HepG2 (cell line): ENCODE results near the gene RGS6. TPM values are rescaled to one million over a fixed set of nuclear protein-coding genes. Genes with fewer than 3 reads are reported as not detected.

ENCODE experiments used
- ATAC-seq: fragments of 200-7000 bp; cut with Tn5 transposase; 3 replicates; pipeline ENCODE4 v1.9.1; 2020; ENCODE audit warnings: mild to moderate bottlenecking, moderate library complexity
- BruUV-seq: library from RNA; stranded (reverse); fragments of 400-500 nt; replicated peaks from 2 replicates; lab custom pipeline; 2021; lab: Mats Ljungman, UMichigan
- CTCF ChIA-PET: fragments of 300-600 bp; formaldehyde crosslinking; extraction: SDS; loops from one replicate; lab custom pipeline; 2021; ENCODE audit warnings: low total read pairs, inconsistent platforms, low intra/inter-chr PET ratio; lab: Yijun Ruan, JAX
- POLR2A ChIA-PET: fragments of 350-600 bp; sonication (Branson Sonifier 250); formaldehyde crosslinking; loops from one replicate; lab custom pipeline; 2020; ENCODE audit warnings: antibody characterized with exemption, inconsistent platforms; lab: Yijun Ruan, JAX
- DNase-seq: peaks from one replicate; pipeline ENCODE4 v3.0.0-alpha.2; 2015; ENCODE audit warnings: low spot score
- FAIRE-seq: peaks from 3 replicates; lab custom pipeline; 2011; peaks lifted over from hg19 to GRCh38; lab: Jason Lieb, UNC
- H2AFZ ChIP-seq: one replicate; pipeline ENCODE4 v1.6.1; 2011; ENCODE audit warnings: low read length, inconsistent platforms
- H3K27ac ChIP-seq: fragments of 300-600 bp; 3 replicates; pipeline ENCODE4 v1.8.0; 2011; ENCODE audit warnings: mixed run types, mild to moderate bottlenecking, mixed read lengths, low read length, inconsistent platforms; ENCODE audit not compliant: insufficient read depth; ENCODE audit errors: extremely low read length
- H3K27me3 ChIP-seq, 2 experiments: fragments of 200-600 bp in 1 of 2; 2 replicates in 1 of 2; 3 replicates in 1 of 2; pipeline versions ENCODE4 v1.6.0 to v1.8.0; 2011; ENCODE audit warnings: low read length in 2 of 2, mild to moderate bottlenecking in 2 of 2, moderate library complexity in 2 of 2, inconsistent platforms in 1 of 2; ENCODE audit not compliant: insufficient read depth in 2 of 2, control insufficient read depth in 1 of 2
- H3K36me3 ChIP-seq, 2 experiments: fragments of 200-600 bp in 1 of 2; replicated peaks in 1 of 2; 2 replicates in 1 of 2; 3 replicates in 1 of 2; pipeline versions ENCODE4 v1.5.1 to v1.8.0; 2011; ENCODE audit warnings: low read length in 2 of 2, inconsistent platforms in 1 of 2; ENCODE audit not compliant: insufficient read depth in 2 of 2, control insufficient read depth in 1 of 2
- H3K4me1 ChIP-seq: 2 replicates; pipeline ENCODE4 v1.5.1; 2012; ENCODE audit warnings: low read length, inconsistent platforms; ENCODE audit not compliant: insufficient read depth
- H3K4me2 ChIP-seq: 2 replicates; pipeline ENCODE4 v1.6.0; 2011; ENCODE audit warnings: low read depth, low read length, inconsistent platforms
- H3K4me3 ChIP-seq, 3 experiments: fragments of 200-600 bp in 1 of 3; sonication (generic), shearing (Covaris generic) in 1 of 3; replicated peaks in 1 of 3; 2 replicates each; pipeline ENCODE4 v1.5.1; 2011 to 2016; ENCODE audit warnings: low read length in 3 of 3, inconsistent platforms in 2 of 3, low read depth in 2 of 3, mild to moderate bottlenecking in 2 of 3, control low read depth in 1 of 3, mixed read lengths in 1 of 3; ENCODE audit not compliant: insufficient read depth in 1 of 3
- H3K79me2 ChIP-seq: one replicate; pipeline ENCODE4 v1.6.1; 2011; ENCODE audit warnings: low read length, inconsistent platforms; ENCODE audit not compliant: insufficient read depth
- H3K9ac ChIP-seq: 2 replicates; pipeline ENCODE4 v1.6.0; 2011; ENCODE audit warnings: mild to moderate bottlenecking, low read depth, low read length, inconsistent platforms; ENCODE audit not compliant: insufficient read depth
- H3K9me3 ChIP-seq: 2 replicates; pipeline ENCODE4 v1.5.1; 2012; ENCODE audit warnings: mild to moderate bottlenecking, low read length
- H4K20me1 ChIP-seq: 2 replicates; pipeline ENCODE4 v1.6.0; 2011; ENCODE audit warnings: inconsistent platforms, mild to moderate bottlenecking, low read length, moderate library complexity; ENCODE audit not compliant: insufficient read depth
- CCAR2 ChIP-seq: fragments of 200-400 bp; formaldehyde crosslinking; optimal IDR thresholded peaks from 2 replicates; pipeline ENCODE3; 2018; ENCODE audit warnings: low read depth, mild to moderate bottlenecking, low read length, moderate library complexity
- KLF12 ChIP-seq: sonication (generic); formaldehyde crosslinking; IDR thresholded peaks from 2 replicates; pipeline ENCODE4 v1.4.0; 2020; ENCODE audit warnings: missing genetic modification reagents, borderline replicate concordance
- PTBP1 ChIP-seq: fragments of 200-400 bp; formaldehyde crosslinking; IDR thresholded peaks from 2 replicates; pipeline ENCODE4 v1.6.1; 2018; ENCODE audit warnings: low read length, low read depth; ENCODE audit not compliant: poor library complexity, severe bottlenecking
- SOX13 ChIP-seq, 3 experiments: fragments of 450-650 bp in 1 of 3; sonication (generic) in 1 of 3; formaldehyde crosslinking in 1 of 3; IDR thresholded peaks in 2 of 3; conservative IDR thresholded peaks in 1 of 3; 2 replicates each; pipeline versions ENCODE4 v1.5.0 to v1.6.1; 2016 to 2020; ENCODE audit warnings: antibody characterized with exemption in 1 of 3, mild to moderate bottlenecking in 1 of 3, missing compliant biosample characterization in 1 of 3, missing genetic modification reagents in 1 of 3, moderate library complexity in 1 of 3
- ZNF251 ChIP-seq: sonication (generic); formaldehyde crosslinking; IDR thresholded peaks from 2 replicates; pipeline ENCODE4 v1.9.0; 2021; ENCODE audit warnings: mild to moderate bottlenecking, missing genetic modification reagents
- ZNF615 ChIP-seq: sonication (generic); formaldehyde crosslinking; IDR thresholded peaks from 2 replicates; pipeline ENCODE4 v1.5.0; 2020; ENCODE audit warnings: mild to moderate bottlenecking, missing genetic modification reagents, borderline replicate concordance
- WGBS: methylation state at CpG from one replicate; pipeline ENCODE4 v1.1.6; 2017; ENCODE audit warnings: low lambda C conversion rate; 5-methylcytosine and 5-hydroxymethylcytosine counted together
- in situ Hi-C: cut with HindIII; loops from 2 replicates; pipeline ENCODE4 v1.10.0; 2017; ENCODE audit warnings: low pct_unique_long_range_greater_than_20kb; ENCODE audit not compliant: extremely low pct_ligation_motif_present
- intact Hi-C: fragments of 100-400 bp; cut with micrococcal nuclease; formaldehyde crosslinking; loops from one replicate; pipeline ENCODE4 v1.10.0; 2022; ENCODE audit not compliant: unreplicated experiment
- polyA plus RNA-seq, 8 experiments: library from polyadenylated mRNA; depleted of rRNA in 3 of 8; stranded (reverse) in 7 of 8; unstranded in 1 of 8; fragments of >200 nt; fragmentation: Illumina TruSeq in 4 of 8; extraction: Trizol in 4 of 8; gene quantifications; 2 replicates each; pipeline versions ENCODE4 v1.2.1 to v1.2.3, GENCODE V29; 2011 to 2016; ENCODE audit warnings: low read depth in 4 of 8, missing spikeins in 1 of 8, mixed read lengths in 1 of 8; ENCODE audit not compliant: insufficient read depth in 1 of 8
- total RNA-seq, 5 experiments: library from RNA; depleted of rRNA; stranded (reverse); fragments of >200 nt; fragmentation: Illumina TruSeq; extraction: Trizol; gene quantifications; 2 replicates each; pipeline ENCODE4 v1.2.3, GENCODE V29; 2016; ENCODE audit warnings: low read depth in 1 of 5
- TF ChIP-seq, protein P1 (sequence below): sonication (generic); formaldehyde crosslinking; IDR thresholded peaks from 2 replicates; pipeline ENCODE4 v1.4.0; 2020; ENCODE audit warnings: mild to moderate bottlenecking, missing genetic modification reagents

Gene RGS6
- total and polyA plus RNA-seq, 2 of the 13 experiments (the other 11 are each of a cell fraction or from before 2014, with no cell fraction given): not detected

DNA sequence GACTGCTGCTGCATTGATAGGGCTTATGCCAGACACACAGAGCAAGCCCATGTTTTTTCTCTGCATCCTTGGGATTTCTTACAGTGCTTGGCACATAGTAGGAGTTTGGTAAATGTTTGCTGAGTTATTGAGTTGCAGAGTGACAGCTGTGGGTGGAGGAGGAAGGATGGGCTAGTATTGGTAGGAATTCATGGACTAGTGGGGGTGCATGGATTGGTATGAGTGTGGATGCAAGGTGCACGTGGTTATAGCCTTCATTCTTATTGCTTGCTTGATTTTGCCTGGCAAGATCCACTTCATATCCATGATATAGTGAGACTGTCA, 11.4 kb downstream of the RGS6 start:
- no peak for ATAC-seq
- Histone ChIP-seq H3K4me3 (no peak overlapping the region), H3K4me2 (no peak overlapping the region), H3K79me2 (no peaks in the 10 kb centered on the region), H2AFZ (no peak overlapping the region), H3K27ac (no peak overlapping the region), H4K20me1 (no peaks in the 10 kb centered on the region), H3K27me3 (no peaks in the 10 kb centered on the region), H3K36me3 (no peaks in the 10 kb centered on the region), H3K9me3 (no peaks in the 10 kb centered on the region), H3K4me1 (no peaks in the 10 kb centered on the region), H3K9ac (no peak overlapping the region)
- in situ Hi-C loops: no loop called here
- ChIA-PET POLR2A (no interaction called here), CTCF (no interaction called here)
- no TSS peak for BruUV-seq
- 0% methylated on average over 1 of the region's 1 CpG for WGBS
- intact Hi-C loops: no loop called here
- TF ChIP-seq PTBP1: no peak
- TF ChIP-seq, protein P1, sequence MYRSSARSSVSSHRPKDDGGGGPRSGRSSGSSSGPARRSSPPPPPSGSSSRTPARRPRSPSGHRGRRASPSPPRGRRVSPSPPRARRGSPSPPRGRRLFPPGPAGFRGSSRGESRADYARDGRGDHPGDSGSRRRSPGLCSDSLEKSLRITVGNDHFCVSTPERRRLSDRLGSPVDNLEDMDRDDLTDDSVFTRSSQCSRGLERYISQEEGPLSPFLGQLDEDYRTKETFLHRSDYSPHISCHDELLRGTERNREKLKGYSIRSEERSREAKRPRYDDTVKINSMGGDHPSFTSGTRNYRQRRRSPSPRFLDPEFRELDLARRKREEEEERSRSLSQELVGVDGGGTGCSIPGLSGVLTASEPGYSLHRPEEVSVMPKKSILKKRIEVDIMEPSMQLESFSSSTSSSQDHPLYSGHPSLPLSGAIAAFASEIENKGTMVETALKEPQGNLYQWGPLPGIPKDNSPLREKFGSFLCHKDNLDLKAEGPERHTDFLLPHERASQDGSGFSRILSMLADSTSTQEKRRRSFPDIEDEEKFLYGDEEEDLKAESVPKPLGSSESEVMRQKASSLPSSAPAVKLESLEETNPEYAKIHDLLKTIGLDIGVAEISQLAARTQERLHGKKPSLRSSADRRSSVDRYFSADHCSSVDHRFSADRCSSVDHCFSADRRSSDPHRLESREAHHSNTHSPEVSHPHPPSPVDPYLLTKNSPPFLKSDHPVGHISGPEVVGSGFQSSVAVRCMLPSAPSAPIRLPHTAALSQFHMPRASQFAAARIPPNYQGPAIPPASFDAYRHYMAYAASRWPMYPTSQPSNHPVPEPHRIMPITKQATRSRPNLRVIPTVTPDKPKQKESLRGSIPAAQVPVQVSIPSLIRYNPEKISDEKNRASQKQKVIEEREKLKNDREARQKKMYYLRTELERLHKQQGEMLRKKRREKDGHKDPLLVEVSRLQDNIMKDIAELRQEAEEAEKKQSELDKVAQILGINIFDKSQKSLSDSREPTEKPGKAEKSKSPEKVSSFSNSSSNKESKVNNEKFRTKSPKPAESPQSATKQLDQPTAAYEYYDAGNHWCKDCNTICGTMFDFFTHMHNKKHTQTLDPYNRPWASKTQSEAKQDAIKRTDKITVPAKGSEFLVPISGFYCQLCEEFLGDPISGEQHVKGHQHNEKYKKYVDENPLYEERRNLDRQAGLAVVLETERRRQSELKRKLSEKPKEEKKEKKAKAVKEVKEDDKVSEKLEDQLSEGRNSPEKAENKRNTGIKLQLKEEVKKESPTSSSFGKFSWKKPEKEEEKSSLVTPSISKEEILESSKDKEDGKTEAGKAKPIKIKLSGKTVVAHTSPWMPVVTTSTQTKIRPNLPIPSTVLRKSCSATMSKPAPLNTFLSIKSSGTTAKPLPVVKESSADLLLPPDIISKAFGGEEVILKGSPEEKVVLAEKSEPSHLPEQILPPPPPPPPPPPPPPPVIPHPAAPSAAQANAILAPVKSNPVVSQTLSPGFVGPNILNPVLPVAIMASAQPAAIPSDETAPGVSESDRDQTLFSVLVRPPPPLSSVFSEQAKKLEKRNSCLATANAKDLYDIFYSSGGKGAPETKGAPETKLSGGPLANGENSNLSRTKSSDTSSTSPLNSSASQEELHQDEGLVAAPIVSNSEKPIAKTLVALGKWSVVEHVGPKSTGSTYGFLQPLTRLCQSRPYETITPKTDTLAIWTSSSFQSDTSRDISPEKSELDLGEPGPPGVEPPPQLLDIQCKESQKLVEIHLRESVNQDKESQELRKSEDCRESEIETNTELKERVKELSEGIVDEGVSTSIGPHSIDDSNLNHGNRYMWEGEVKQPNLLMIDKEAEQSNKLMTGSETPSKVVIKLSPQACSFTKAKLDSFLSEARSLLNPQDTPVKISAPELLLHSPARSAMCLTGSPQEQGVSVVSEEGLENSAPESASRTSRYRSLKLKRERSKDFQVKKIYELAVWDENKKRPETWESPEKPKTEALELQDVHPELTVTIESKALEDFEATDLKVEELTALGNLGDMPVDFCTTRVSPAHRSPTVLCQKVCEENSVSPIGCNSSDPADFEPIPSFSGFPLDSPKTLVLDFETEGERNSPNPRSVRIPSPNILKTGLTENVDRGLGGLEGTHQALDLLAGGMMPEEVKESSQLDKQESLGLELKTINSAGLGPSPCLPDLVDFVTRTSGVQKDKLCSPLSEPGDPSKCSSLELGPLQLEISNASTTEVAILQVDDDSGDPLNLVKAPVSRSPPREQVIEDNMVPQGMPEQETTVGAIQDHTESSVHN: no peak
- no peak for TF ChIP-seq ZNF251 (CRISPR knock-in tag)
- no peak for TF ChIP-seq KLF12 (CRISPR knock-in tag)
- TF ChIP-seq CCAR2: no peak
- no peak for TF ChIP-seq SOX13 (IDR thresholded peaks at IDR 0.05)
- no peak for TF ChIP-seq SOX13 (CRISPR knock-in tag; conservative IDR thresholded peaks at IDR 0.05 in 1 of 2, IDR thresholded peaks at IDR 0.05 in 1 of 2)
- TF ChIP-seq ZNF615 (CRISPR knock-in tag): no peak
- no peak for FAIRE-seq
- DNase-seq: no peak
